HFFc6 (cell line): ENCODE results near the gene RARRES2. TPM values are rescaled to one million over a fixed set of nuclear protein-coding genes. Genes with fewer than 3 reads are reported as not detected.

ENCODE experiments used
- DNase-seq: peaks from one replicate; pipeline ENCODE4 v3.0.0-alpha.2; 2018
- H3K27ac Mint-ChIP-seq: 2 replicates; pipeline ENCODE4 v1.8.0; 2020; ENCODE audit warnings: mild to moderate bottlenecking, mixed read lengths
- H3K27me3 Mint-ChIP-seq: 2 replicates; pipeline ENCODE4 v1.8.0; 2021; ENCODE audit warnings: mild to moderate bottlenecking, moderate library complexity, mixed read lengths; ENCODE audit not compliant: insufficient read depth
- H3K36me3 Mint-ChIP-seq: 2 replicates; pipeline ENCODE4 v1.8.0; 2021; ENCODE audit warnings: low read depth, mixed read lengths
- H3K4me1 Mint-ChIP-seq: 2 replicates; pipeline ENCODE4 v1.8.0; 2020; ENCODE audit warnings: low read depth, mixed read lengths
- H3K4me3 Mint-ChIP-seq: 2 replicates; pipeline ENCODE4 v1.8.0; 2020; ENCODE audit warnings: mild to moderate bottlenecking, moderate library complexity, mixed read lengths
- H3K9me3 Mint-ChIP-seq: 2 replicates; pipeline ENCODE4 v1.8.0; 2020; ENCODE audit warnings: mild to moderate bottlenecking, mixed read lengths
- total RNA-seq, 6 experiments: library from RNA; stranded (reverse); fragmentation: NEBNext Ultra II Directional; extraction: Animal tissue kit (Norgen Biotek cat#: 25700); gene quantifications; 2 replicates in 1 of 6; 3 replicates in 5 of 6; pipeline ENCODE4 v1.2.3, GENCODE V29; 2021
- TF ChIP-seq, protein P1 (sequence below): fragments of 200-600 bp; sonication (generic); IDR thresholded peaks from 2 replicates; pipeline ENCODE4 v1.5.0; 2021; ENCODE audit warnings: antibody characterized with exemption, mild to moderate bottlenecking

RARRES2 gene
- total RNA-seq, 6 experiments from 2014 or later: 0.28 to 0.39 TPM; not detected in 4

DNA sequence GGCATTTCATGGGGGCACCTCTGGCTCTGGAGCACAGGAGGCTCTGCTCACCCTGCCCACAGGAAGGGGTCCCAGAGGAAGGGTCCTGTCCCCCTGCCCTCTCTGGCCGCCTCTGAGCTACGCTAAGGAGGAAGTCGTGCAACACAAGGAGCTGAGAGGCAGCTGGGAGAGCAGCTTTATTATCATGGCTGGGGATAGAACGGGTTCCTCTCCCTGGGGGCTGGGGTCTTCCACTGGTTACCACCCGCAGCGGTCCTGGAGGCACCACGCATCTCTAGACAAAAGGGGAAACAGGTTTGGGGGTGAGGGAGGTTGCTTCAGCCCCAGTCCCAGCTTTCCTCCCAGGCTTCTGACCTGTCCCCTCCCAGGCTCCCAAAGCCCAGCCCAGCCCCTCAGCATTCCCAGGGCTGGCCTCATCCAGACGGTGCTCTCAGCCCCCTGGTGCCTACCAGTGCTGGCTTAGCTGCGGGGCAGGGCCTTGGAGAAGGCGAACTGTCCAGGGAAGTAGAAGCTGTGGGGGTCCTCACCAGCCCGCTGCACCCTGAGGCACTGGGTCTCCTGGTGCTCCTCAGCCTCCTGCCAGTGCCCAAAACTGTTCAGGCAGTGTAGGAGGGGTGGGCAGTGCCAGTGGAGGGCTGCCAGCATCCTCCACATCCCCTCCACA, 3.1 kb downstream of the RARRES2 start:
- Mint-ChIP-seq H3K27ac (no peak overlapping the region), H3K36me3 (no peaks in the 10 kb centered on the region), H3K4me1 (peaks cover 12% of the 10 kb centered on the region; the same call in 1 of the 2 replicates), H3K9me3 (no peaks in the 10 kb centered on the region), H3K4me3 (no peak overlapping the region), H3K27me3 (peaks cover 30% of the 10 kb centered on the region)
- TF ChIP-seq, protein P1, sequence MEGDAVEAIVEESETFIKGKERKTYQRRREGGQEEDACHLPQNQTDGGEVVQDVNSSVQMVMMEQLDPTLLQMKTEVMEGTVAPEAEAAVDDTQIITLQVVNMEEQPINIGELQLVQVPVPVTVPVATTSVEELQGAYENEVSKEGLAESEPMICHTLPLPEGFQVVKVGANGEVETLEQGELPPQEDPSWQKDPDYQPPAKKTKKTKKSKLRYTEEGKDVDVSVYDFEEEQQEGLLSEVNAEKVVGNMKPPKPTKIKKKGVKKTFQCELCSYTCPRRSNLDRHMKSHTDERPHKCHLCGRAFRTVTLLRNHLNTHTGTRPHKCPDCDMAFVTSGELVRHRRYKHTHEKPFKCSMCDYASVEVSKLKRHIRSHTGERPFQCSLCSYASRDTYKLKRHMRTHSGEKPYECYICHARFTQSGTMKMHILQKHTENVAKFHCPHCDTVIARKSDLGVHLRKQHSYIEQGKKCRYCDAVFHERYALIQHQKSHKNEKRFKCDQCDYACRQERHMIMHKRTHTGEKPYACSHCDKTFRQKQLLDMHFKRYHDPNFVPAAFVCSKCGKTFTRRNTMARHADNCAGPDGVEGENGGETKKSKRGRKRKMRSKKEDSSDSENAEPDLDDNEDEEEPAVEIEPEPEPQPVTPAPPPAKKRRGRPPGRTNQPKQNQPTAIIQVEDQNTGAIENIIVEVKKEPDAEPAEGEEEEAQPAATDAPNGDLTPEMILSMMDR: no peak
- no peak for DNase-seq

DNA sequence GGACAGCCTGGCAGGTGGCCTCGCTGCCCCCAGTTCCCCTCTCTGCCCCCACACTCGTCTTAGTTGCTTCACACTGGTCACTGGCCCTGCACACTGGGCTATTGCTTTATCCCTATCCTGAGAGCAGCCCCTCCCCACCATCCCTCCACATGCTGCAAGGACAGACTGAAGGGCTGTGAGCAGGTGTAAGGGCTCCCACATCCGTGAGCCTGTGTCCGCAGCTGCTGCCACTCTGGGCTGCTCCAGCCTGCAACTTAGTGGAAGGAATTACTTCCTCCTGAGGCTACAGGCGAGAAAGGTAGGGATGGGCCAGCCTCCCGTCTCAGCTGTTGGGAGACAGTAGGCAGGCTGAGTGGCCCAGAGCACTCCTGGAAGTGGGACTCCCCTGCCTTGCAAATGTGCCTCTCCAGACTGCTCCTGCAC, 3.8 kb downstream of the RARRES2 start:
- Mint-ChIP-seq H3K36me3 (no peaks in the 10 kb centered on the region), H3K27ac (no peak overlapping the region), H3K4me1 (peaks cover 12% of the 10 kb centered on the region; the same call in 1 of the 2 replicates), H3K27me3 (peaks cover 28% of the 10 kb centered on the region), H3K4me3 (no peak overlapping the region), H3K9me3 (peaks cover 5% of the 10 kb centered on the region; the same call in 1 of the 2 replicates)
- TF ChIP-seq, protein P1: no peak
- no peak for DNase-seq

DNA sequence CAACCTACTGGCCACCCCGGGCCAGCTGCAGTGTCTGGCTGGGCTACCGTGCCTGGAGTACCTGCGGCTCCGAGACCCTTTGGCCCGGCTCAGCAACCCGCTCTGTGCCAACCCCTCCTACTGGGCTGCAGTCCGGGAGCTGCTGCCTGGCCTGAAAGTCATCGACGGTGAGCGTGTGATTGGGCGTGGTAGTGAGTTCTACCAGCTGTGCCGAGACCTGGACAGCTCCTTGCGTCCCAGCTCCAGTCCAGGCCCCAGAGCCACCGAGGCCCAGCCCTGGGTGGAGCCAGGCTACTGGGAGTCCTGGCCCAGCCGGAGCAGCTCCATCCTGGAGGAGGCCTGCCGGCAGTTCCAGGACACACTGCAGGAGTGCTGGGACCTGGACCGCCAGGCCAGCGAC, 4.2 kb downstream of the RARRES2 start:
- peaks cover 12% of the 10 kb centered on the region; the same call in 1 of the 2 replicates for H3K4me1 Mint-ChIP-seq
- H3K9me3 Mint-ChIP-seq: peaks cover 5% of the 10 kb centered on the region; the same call in 1 of the 2 replicates
- peaks cover 23% of the 10 kb centered on the region for H3K27me3 Mint-ChIP-seq
- no peak overlapping the region for H3K27ac Mint-ChIP-seq
- DNase-seq: no peak
- no peaks in the 10 kb centered on the region for H3K36me3 Mint-ChIP-seq
- TF ChIP-seq, protein P1: no peak
- no peak overlapping the region for H3K4me3 Mint-ChIP-seq

DNA sequence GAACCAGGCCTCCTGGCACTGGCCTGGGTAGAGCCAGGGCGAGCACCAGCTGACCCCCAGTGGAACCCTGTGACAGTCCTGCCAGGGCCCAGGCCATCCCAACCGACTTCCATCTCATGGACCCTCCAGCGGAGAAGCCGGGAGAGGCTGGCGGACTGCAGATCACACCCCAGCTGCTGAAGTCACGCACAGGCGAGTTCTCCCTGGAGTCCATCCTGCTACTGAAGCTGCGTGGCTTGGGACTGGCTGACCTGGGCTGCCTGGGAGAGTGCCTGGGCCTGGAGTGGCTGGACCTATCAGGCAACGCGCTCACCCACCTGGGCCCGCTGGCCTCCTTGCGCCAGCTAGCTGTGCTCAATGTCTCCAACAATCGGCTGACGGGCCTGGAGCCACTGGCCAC, 4.7 kb downstream of the RARRES2 start:
- H3K36me3 Mint-ChIP-seq: no peaks in the 10 kb centered on the region
- H3K27ac Mint-ChIP-seq: no peak overlapping the region
- TF ChIP-seq, protein P1: no peak
- no peak for DNase-seq
- H3K4me3 Mint-ChIP-seq: no peak overlapping the region
- H3K4me1 Mint-ChIP-seq: peaks cover 12% of the 10 kb centered on the region; the same call in 1 of the 2 replicates
- H3K27me3 Mint-ChIP-seq: peaks cover 19% of the 10 kb centered on the region
- peaks cover 5% of the 10 kb centered on the region; the same call in 1 of the 2 replicates for H3K9me3 Mint-ChIP-seq

DNA sequence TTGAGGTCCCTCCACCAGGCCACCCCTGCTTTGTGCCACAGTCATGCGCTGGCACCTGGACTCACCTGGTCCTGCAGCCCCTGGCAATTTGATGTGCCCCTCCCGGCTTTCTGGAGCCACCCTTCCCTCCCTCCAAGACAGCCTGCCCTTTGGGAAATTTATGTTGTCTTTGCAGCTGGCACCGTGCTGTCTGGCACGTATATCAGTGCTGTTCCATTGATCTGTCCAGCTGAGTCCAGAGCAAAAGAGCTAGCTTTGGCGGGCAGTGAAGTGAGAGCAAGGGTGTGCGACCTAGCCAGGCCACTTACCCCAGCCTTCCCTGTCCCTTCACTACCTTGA, 5.7 kb downstream of the RARRES2 start:
- DNase-seq: no peak
- peaks cover 12% of the 10 kb centered on the region; the same call in 1 of the 2 replicates for H3K4me1 Mint-ChIP-seq
- no peaks in the 10 kb centered on the region for H3K36me3 Mint-ChIP-seq
- TF ChIP-seq, protein P1: no peak
- H3K27me3 Mint-ChIP-seq: peaks cover 16% of the 10 kb centered on the region
- H3K9me3 Mint-ChIP-seq: peaks cover 5% of the 10 kb centered on the region; the same call in 1 of the 2 replicates
- no peak overlapping the region for H3K4me3 Mint-ChIP-seq
- no peak overlapping the region for H3K27ac Mint-ChIP-seq
